Muscle layer of duodenum (tissue), 2 donors: ENCODE data around the gene BMP5.
A peak's percentile ranks its signal among the peaks of the same experiment; 100 is the strongest.

Source experiments
- H3K27ac ChIP-seq: one replicate; pipeline ENCODE4 v1.7.0; 2013; ENCODE audit warnings: mild to moderate bottlenecking, low read length
- H3K27me3 ChIP-seq: one replicate; pipeline ENCODE4 v1.7.0; 2013; ENCODE audit warnings: low read depth, mild to moderate bottlenecking, control low read depth, low read length
- H3K36me3 ChIP-seq, 2 donors: one replicate each; pipeline ENCODE4 v1.7.0; 2013; ENCODE audit warnings: low read length in 2 of 2, control low read depth in 1 of 2, mild to moderate bottlenecking in 1 of 2; ENCODE audit not compliant: insufficient read depth in 2 of 2, control insufficient read depth in 1 of 2
- H3K4me1 ChIP-seq, 2 donors: one replicate each; pipeline ENCODE4 v1.7.0; 2013; ENCODE audit warnings: low read length in 2 of 2, mild to moderate bottlenecking in 2 of 2, control low read depth in 1 of 2, moderate library complexity in 1 of 2; ENCODE audit not compliant: insufficient read depth in 2 of 2, control insufficient read depth in 1 of 2
- H3K4me3 ChIP-seq, 2 donors: one replicate each; pipeline ENCODE4 v1.7.0; 2013; ENCODE audit warnings: low read length in 2 of 2, low read depth in 1 of 2, mild to moderate bottlenecking in 1 of 2
- H3K9me3 ChIP-seq, 2 donors: one replicate each; pipeline ENCODE4 v1.7.0; 2013; ENCODE audit warnings: low read length in 2 of 2, control low read depth in 1 of 2, mild to moderate bottlenecking in 1 of 2; ENCODE audit not compliant: control insufficient read depth in 1 of 2
- donor health status: healthy.

The BMP5 gene

DNA sequence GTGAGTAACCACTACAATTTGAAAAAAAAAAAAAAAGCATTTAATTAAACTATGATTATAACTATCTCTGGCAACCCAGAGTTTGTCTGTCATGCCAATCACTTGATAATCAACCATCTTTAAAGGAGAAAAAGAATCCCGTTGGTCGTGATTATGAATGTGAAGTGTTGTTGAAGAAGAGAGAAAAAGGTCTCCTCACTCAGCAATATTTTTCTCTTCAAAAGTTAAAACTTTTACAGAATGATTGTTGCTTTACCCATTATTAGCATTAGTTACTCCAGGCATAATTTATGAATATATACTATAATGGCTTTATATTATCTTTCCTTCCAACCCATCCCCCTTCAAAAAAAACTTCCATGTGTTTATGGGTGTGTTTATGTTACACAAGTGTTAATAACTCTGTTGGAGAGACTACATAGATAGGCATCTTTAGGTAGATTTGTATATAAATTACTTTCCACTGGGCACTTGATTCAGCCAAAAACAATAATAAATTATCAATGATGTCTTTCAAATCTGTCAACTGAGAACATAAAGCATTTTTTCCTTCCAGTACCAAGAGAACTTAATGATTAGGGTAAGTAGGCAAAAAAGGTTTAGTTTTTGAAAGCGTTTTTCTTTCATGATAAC is 5.1 kb downstream of the BMP5 start:
- Histone ChIP-seq H3K9me3 (no peaks in the 10 kb centered on the region), H3K27ac (no peak overlapping the region), H3K36me3 (no peaks in the 10 kb centered on the region), H3K4me3 (no peak overlapping the region), H3K4me1 (no peaks in the 10 kb centered on the region), H3K27me3 (no peaks in the 10 kb centered on the region)

DNA sequence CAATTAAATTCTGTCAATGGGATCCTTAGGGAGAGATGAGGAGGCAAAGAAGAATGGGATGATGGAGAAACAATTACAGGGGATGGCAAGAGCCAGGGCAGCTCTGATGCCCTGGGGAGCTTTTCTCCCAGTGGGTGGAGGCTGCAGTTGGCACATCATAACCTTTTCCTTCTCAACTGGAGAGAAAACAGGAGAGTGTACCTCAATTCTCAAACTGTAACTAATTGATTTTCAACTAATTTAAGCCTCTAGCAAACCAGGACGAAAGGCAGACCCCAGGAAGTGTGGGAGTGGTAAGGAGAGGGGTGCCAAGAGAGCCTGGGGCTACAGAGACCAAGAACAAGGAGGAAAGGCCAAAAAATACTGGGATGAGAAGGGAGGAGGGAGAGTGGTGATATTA is 5.7 kb downstream of the BMP5 start:
- no peaks in the 10 kb centered on the region for H3K4me1 ChIP-seq
- no peaks in the 10 kb centered on the region for H3K27me3 ChIP-seq
- no peaks in the 10 kb centered on the region for H3K36me3 ChIP-seq
- peak overlapping the region in 1 of 2 donors; percentile 19 for H3K4me3 ChIP-seq
- no peaks in the 10 kb centered on the region for H3K9me3 ChIP-seq
- H3K27ac ChIP-seq = no peak overlapping the region

DNA sequence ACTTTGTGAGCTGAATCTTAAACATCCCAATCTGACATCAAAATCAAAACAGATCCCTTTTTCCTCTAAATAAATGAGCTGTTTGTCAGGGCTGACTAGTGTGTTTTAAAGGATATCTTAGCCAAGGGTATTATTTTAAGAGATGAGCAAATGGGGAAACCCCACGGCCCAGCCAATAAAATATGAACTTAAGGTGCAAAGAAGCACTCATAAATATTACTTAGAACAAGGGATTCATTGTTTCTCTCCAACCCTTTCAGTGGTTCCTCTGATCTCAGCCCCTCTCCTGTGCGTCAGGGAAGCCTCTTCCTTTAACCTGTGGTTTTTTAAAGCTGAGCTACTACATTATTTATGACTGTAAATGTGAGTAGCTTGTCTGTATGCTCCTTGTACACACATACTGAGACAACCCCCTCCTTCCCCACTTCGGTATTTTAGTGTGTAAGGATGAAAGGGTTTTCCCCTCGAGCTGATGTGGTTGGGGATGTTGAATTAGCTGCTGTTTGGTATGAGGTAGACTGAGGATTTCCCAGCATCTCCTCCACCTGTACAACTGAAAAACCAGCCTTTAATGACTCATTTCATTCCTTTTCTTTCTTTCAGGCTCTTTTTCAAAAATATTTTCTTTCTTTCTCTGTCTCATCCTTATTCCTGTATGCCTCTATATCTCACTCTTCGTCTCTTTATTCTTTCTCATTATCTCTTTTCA is 6.5 kb downstream of the BMP5 start:
- Histone ChIP-seq H3K36me3 (no peaks in the 10 kb centered on the region), H3K27me3 (no peaks in the 10 kb centered on the region), H3K4me3 (no peak overlapping the region), H3K4me1 (no peaks in the 10 kb centered on the region), H3K9me3 (no peaks in the 10 kb centered on the region), H3K27ac (no peak overlapping the region)

DNA sequence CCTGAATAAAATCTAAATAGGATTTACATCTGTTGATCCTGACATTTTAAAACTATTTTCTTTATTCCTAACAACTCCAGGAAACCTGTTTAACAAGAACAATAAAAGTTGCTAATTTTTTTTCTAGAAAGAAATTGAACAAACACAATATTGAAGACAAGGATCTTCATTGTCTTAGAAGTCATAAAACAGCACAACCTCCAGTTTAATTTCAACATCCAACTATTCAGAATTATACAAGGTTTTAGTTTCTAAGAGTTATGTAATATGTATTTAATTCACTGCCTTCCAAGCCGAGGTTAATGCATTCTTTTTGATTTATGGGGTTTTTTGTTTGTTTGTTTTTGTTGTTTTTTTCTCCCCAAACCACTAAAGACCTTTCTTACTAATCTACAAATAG is 7.2 kb downstream of the BMP5 start:
- H3K9me3 ChIP-seq = no peaks in the 10 kb centered on the region
- no peaks in the 10 kb centered on the region for H3K27me3 ChIP-seq
- no peaks in the 10 kb centered on the region for H3K4me1 ChIP-seq
- H3K36me3 ChIP-seq = no peaks in the 10 kb centered on the region
- H3K27ac ChIP-seq = no peak overlapping the region
- no peak overlapping the region for H3K4me3 ChIP-seq

DNA sequence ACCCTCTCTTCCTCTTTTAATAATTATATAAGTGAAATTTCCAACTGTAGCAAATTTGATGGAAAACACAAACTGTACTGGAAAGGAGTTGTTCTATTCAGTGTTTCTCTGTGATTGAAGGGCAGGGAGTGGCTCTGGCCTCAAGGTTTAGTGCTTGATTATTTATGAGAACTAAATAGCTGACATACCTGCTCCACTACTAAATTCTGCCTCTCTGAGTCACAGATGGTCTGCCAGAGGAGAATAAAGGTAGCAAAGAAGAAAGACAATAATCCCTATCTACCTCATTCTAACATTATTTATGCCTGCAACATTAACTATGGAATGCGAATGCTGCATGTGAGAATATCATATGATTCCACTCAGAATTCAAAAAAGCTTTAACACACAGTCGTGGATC is 9.3 kb downstream of the BMP5 start:
- Histone ChIP-seq H3K4me1 (no peaks in the 10 kb centered on the region), H3K9me3 (no peaks in the 10 kb centered on the region), H3K36me3 (no peaks in the 10 kb centered on the region), H3K27ac (no peak overlapping the region), H3K4me3 (no peak overlapping the region), H3K27me3 (no peaks in the 10 kb centered on the region)

DNA sequence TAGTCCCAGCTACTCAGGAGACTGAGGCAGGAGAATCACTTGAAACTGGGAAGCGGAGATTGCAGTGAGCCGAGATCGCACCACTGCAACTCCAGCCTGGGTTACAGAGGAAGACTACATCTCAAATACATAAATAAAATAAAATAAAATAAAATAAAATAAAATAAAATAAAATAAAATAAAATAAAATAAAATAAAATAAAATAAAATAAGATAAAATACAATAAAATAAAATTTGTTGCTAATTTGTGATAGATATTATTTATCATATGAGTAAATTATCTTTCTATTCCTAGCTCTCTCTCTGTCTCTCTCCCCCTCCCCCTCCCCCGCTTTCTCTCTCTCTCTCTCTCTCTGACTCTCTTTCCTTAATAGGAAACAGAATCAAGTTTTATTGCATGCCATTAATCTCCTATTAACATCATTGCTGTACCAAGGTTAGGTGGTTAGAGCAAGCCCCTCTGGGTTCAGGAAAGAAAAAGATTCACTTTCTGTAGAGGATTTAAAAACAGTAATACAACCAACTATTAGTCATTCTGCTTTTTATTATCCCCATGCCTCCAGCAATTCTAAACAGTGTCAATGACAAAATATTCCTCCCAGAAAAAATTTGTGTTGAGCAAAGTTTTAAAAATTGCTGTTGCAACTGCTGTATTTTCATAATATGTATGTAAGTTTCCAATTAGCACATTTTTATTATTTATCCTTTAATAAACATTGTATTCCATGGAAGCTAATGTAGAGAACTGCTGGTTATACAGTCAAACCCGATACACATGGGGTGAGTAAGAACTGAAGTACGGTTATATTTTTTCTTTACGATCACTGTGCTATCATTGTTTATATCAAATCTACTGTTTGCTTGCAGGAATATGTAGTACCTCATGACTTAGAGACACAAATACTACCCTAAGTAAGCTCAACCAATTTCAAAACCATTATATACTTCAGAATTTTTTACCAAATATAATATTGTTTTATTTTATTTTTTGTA is 22.1 kb downstream of the BMP5 start:
- Histone ChIP-seq H3K27ac (no peak overlapping the region), H3K27me3 (no peaks in the 10 kb centered on the region), H3K36me3 (no peaks in the 10 kb centered on the region), H3K9me3 (no peaks in the 10 kb centered on the region), H3K4me3 (no peak overlapping the region), H3K4me1 (no peaks in the 10 kb centered on the region)

DNA sequence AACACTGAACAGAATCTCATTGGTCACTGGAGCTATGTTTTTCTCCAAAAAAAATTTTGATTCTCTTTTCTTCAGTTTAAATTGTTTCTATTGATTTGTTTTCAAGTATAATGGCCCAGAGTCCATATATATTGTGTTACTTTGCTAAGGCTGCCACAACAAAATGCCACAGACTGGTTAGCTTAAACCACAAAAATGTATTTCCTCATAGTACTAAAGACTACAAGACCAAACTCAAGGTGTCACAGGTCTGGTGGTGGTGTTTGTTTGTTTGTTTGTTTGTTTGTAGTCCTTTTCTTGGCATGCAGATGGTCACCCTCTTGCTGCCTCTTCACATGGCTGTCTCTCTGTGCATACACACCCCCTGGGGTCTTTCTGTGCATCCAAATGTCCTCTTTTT is 34.0 kb downstream of the BMP5 start:
- Histone ChIP-seq H3K36me3 (no peaks in the 10 kb centered on the region), H3K27ac (no peak overlapping the region), H3K9me3 (no peaks in the 10 kb centered on the region), H3K4me1 (no peaks in the 10 kb centered on the region), H3K4me3 (no peak overlapping the region), H3K27me3 (no peaks in the 10 kb centered on the region)

DNA sequence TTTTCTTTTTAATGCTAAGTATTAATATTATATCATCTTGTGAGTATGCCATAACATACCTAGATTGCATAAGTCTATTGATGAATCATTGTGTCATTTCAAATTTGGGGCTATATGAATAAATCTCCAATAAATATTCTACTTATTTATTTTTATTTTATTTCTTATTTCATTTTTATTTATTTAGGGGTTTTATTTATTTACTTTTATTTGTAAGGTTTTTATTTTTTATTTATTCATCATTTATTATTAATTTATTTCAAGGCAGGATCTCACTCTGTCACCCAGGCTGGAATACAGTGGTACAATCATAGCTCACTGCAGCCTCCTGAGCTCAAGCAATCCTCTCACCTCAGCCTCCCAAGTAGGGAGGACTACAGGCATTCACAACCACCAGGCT is 36.3 kb downstream of the BMP5 start:
- Histone ChIP-seq H3K27me3 (no peaks in the 10 kb centered on the region), H3K36me3 (no peaks in the 10 kb centered on the region), H3K4me3 (no peak overlapping the region), H3K27ac (no peak overlapping the region), H3K9me3 (no peaks in the 10 kb centered on the region), H3K4me1 (no peaks in the 10 kb centered on the region)

DNA sequence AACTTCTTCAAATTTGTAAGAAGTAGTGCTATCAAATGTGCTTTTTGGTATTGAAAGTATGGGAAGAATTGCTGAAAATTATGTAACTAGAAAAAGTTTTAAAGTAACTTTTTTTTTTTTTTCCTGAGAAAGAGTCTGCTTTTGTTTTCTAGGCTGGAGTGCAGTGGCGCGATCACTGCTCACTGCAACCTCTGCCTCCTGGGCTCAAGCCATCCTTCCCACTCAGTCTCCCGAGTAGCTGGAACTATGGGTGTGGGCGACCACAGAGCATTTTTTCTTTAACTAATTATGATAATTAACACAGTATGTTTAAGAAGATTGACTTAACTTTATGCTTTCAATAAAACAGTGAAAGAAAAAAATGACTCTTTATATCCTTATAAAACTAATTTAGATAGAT is 38.4 kb downstream of the BMP5 start:
- no peaks in the 10 kb centered on the region for H3K4me1 ChIP-seq
- no peak overlapping the region for H3K4me3 ChIP-seq
- H3K27ac ChIP-seq = no peak overlapping the region

DNA sequence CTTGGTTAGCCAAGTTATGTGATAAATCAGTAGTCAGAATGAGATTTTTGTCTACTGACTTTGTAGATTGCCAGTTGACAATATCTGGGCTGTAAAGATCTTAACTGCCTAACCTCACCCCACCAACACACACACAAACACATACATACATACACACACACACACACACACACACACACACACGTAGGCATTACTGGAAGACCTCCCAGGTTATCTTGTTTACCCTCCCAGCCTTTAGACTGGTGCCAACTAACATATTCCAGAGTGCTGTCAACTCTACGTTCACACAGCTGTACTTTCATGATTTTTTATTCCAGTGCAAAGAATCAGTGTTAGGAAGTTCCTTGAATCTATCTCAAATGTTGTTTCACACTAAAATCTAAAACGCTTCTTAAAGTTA is 38.9 kb downstream of the BMP5 start:
- H3K27ac ChIP-seq = no peak overlapping the region
- H3K27me3 ChIP-seq = no peaks in the 10 kb centered on the region
- no peaks in the 10 kb centered on the region for H3K9me3 ChIP-seq
- H3K4me3 ChIP-seq = no peak overlapping the region
- no peaks in the 10 kb centered on the region for H3K4me1 ChIP-seq
- H3K36me3 ChIP-seq = no peaks in the 10 kb centered on the region

More for the DNA sequence above, 38.4 kb downstream of the BMP5 start:
- H3K27me3 ChIP-seq = no peaks in the 10 kb centered on the region
- no peaks in the 10 kb centered on the region for H3K36me3 ChIP-seq
- H3K9me3 ChIP-seq = no peaks in the 10 kb centered on the region

DNA sequence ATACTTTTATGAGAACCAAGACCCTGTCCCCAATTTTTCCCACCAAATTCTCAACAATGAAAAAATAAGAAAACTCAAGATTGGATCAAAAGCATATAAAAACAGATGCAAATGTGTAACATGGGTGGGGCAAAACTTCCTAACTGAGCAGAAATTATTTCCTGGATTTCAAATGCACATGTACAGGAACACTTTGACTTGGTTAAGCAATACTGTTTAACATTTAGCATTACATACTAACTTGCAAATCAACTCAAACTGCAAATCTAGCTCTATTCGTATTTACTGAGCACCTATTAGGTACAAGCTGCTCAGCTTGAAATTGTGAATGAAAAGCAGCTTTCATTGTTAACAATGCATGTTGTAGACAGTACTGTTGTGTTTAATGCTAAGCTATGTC is 40.2 kb downstream of the BMP5 start:
- H3K27ac ChIP-seq = no peak overlapping the region
- no peak overlapping the region for H3K4me3 ChIP-seq
- H3K27me3 ChIP-seq = no peaks in the 10 kb centered on the region
- no peaks in the 10 kb centered on the region for H3K4me1 ChIP-seq
- no peaks in the 10 kb centered on the region for H3K36me3 ChIP-seq
- H3K9me3 ChIP-seq = no peaks in the 10 kb centered on the region
